Keratinocyte (primary cell): ENCODE data around the gene WDR12. TPM values are rescaled to one million over a fixed set of nuclear protein-coding genes. Genes with fewer than 3 reads are reported as not detected.

Source experiments
- DNase-seq: peaks from one replicate; pipeline ENCODE4 v3.0.0-alpha.2; 2011; ENCODE audit warnings: low read depth, missing footprints, low spot score
- FAIRE-seq: peaks from 2 replicates; lab custom pipeline; 2011; peaks lifted over from hg19 to GRCh38; lab: Jason Lieb, UNC
- H2AFZ ChIP-seq: 2 replicates; pipeline ENCODE4 v1.6.0; 2012; ENCODE audit warnings: low read length, control low read depth, inconsistent platforms; ENCODE audit not compliant: control insufficient read depth
- H3K27ac ChIP-seq: 2 replicates; pipeline ENCODE4 v1.5.1; 2011; ENCODE audit warnings: low read length; ENCODE audit not compliant: control insufficient read depth, insufficient read depth
- H3K27me3 ChIP-seq: 3 replicates; pipeline ENCODE4 v1.6.0; 2011; ENCODE audit warnings: low read length; ENCODE audit not compliant: control insufficient read depth, insufficient read depth; ENCODE audit errors: extremely low read depth
- H3K36me3 ChIP-seq, 2 experiments: 2 replicates in 1 of 2; 3 replicates in 1 of 2; pipeline ENCODE4 v1.5.1; 2011; ENCODE audit warnings: low read length in 2 of 2, mild to moderate bottlenecking in 1 of 2; ENCODE audit not compliant: control insufficient read depth in 2 of 2, insufficient read depth in 2 of 2; ENCODE audit errors: extremely low read depth in 1 of 2
- H3K4me1 ChIP-seq: 3 replicates; pipeline ENCODE4 v1.5.1; 2011; ENCODE audit warnings: low read length; ENCODE audit not compliant: control insufficient read depth, insufficient read depth; ENCODE audit errors: extremely low read depth
- H3K4me2 ChIP-seq: 3 replicates; pipeline ENCODE4 v1.6.0; 2011; ENCODE audit warnings: low read depth, low read length; ENCODE audit not compliant: control insufficient read depth, insufficient read depth; ENCODE audit errors: extremely low read depth
- H3K4me3 ChIP-seq, 3 experiments: fragments of 200-600 bp in 1 of 3; sonication (generic) in 1 of 3; 2 replicates in 2 of 3; 3 replicates in 1 of 3; pipeline ENCODE4 v1.5.1; 2011 to 2016; ENCODE audit warnings: low read length in 3 of 3, mild to moderate bottlenecking in 3 of 3, control low read depth in 2 of 3, inconsistent platforms in 1 of 3, low read depth in 1 of 3, mixed read lengths in 1 of 3, mixed run types in 1 of 3, moderate library complexity in 1 of 3; ENCODE audit not compliant: control insufficient read depth in 2 of 3, insufficient read depth in 2 of 3; ENCODE audit errors: extremely low read depth in 1 of 3
- H3K79me2 ChIP-seq: 2 replicates; pipeline ENCODE4 v1.6.0; 2012; ENCODE audit warnings: low read length; ENCODE audit not compliant: control insufficient read depth, insufficient read depth
- H3K9ac ChIP-seq: 3 replicates; pipeline ENCODE4 v1.6.0; 2011; ENCODE audit warnings: low read length; ENCODE audit not compliant: control insufficient read depth, insufficient read depth; ENCODE audit errors: extremely low read depth
- H3K9me1 ChIP-seq: 3 replicates; pipeline ENCODE4 v1.6.0; 2011; ENCODE audit warnings: low read length; ENCODE audit not compliant: control insufficient read depth, insufficient read depth; ENCODE audit errors: extremely low read depth
- H3K9me3 ChIP-seq: 2 replicates; pipeline ENCODE4 v1.5.1; 2012; ENCODE audit warnings: low read depth, low read length; ENCODE audit not compliant: control insufficient read depth
- H4K20me1 ChIP-seq: 3 replicates; pipeline ENCODE4 v1.6.0; 2011; ENCODE audit warnings: low read length; ENCODE audit not compliant: control insufficient read depth, insufficient read depth; ENCODE audit errors: extremely low read depth
- CTCF ChIP-seq, 3 experiments: IDR thresholded peaks in 1 of 3; conservative IDR thresholded peaks in 1 of 3; optimal IDR thresholded peaks in 1 of 3; 2 replicates in 2 of 3; 3 replicates in 1 of 3; pipeline versions ENCODE3 to v1.5.1; 2011; ENCODE audit warnings: low read length in 3 of 3, mild to moderate bottlenecking in 3 of 3, moderate library complexity in 2 of 3, control low read depth in 1 of 3, inconsistent platforms in 1 of 3; ENCODE audit not compliant: insufficient read depth in 2 of 3; ENCODE audit errors: extremely low read depth in 1 of 3
- EZH2 ChIP-seq: IDR thresholded peaks from one replicate; pipeline ENCODE4 v1.6.1; 2012; ENCODE audit warnings: inconsistent platforms, mild to moderate bottlenecking, low read length, moderate library complexity
- dilution Hi-C: fragments of 300-500 bp; cut with MboI; formaldehyde crosslinking; loops from one replicate; pipeline ENCODE4 v1.7.0; 2020; ENCODE audit warnings: low sequenced_read_pairs; ENCODE audit not compliant: extremely low pct_ligation_motif_present
- polyA plus RNA-seq, 5 experiments: library from polyadenylated mRNA; depleted of rRNA in 3 of 5; stranded (reverse) in 3 of 5; stranded (forward) in 1 of 5; unstranded in 1 of 5; fragments of >200 nt; gene quantifications; 1 replicate in 1 of 5; 2 replicates in 3 of 5; 3 replicates in 1 of 5; pipeline versions ENCODE4 v1.2.1 to v1.2.3, GENCODE V29; 2011 to 2012; ENCODE audit warnings: missing spikeins in 2 of 5, low read depth in 1 of 5, low replicate concordance in 1 of 5

The WDR12 gene
- polyA plus RNA-seq, 1 donor (not counting 4 experiments of a cell fraction or from before 2014, with no cell fraction given) = 109 TPM

GRCh38 chr2:202844656-202845055, 66.8 kb downstream of the WDR12 start:
- H3K9ac ChIP-seq = no peak overlapping the region
- H3K4me2 ChIP-seq = no peak overlapping the region
- H2AFZ ChIP-seq = no peak overlapping the region
- H3K4me1 ChIP-seq = no peaks in the 10 kb centered on the region
- no peak overlapping the region for H3K4me3 ChIP-seq
- no peak for FAIRE-seq
- H3K27me3 ChIP-seq = no peaks in the 10 kb centered on the region
- no peaks in the 10 kb centered on the region for H3K79me2 ChIP-seq
- no peaks in the 10 kb centered on the region for H3K36me3 ChIP-seq
- H4K20me1 ChIP-seq = no peaks in the 10 kb centered on the region
- H3K9me3 ChIP-seq = no peaks in the 10 kb centered on the region
- no peaks in the 10 kb centered on the region for H3K9me1 ChIP-seq
- H3K27ac ChIP-seq = no peak overlapping the region
- TF ChIP-seq CTCF (optimal IDR thresholded peaks at IDR 0.05 in 1 of 3, IDR thresholded peaks at IDR 0.05 in 1 of 3, conservative IDR thresholded peaks at IDR 0.05 in 1 of 3; ENCODE audit: extremely low read depth in 1 of 3, insufficient read depth in 2 of 3, low read length in 3 of 3) = no peak
- no peak for TF ChIP-seq EZH2
- DNase-seq = no peak
- dilution Hi-C loops = no loop called here

- no peaks in the 10 kb centered on the region for H4K20me1 ChIP-seq
- H3K36me3 ChIP-seq = no peaks in the 10 kb centered on the region
- no peak overlapping the region for H3K4me3 ChIP-seq
- H3K27me3 ChIP-seq = no peaks in the 10 kb centered on the region
- H3K9me3 ChIP-seq = no peaks in the 10 kb centered on the region
- H3K4me2 ChIP-seq = no peak overlapping the region
- no peak overlapping the region for H3K9ac ChIP-seq
- no peaks in the 10 kb centered on the region for H3K9me1 ChIP-seq
- no peaks in the 10 kb centered on the region for H3K4me1 ChIP-seq
- DNase-seq = no peak
- no peaks in the 10 kb centered on the region for H3K79me2 ChIP-seq
- dilution Hi-C loops = no loop called here
- no peak overlapping the region for H2AFZ ChIP-seq
- no peak overlapping the region for H3K27ac ChIP-seq
- TF ChIP-seq CTCF (optimal IDR thresholded peaks at IDR 0.05 in 1 of 3, IDR thresholded peaks at IDR 0.05 in 1 of 3, conservative IDR thresholded peaks at IDR 0.05 in 1 of 3; ENCODE audit: extremely low read depth in 1 of 3, insufficient read depth in 2 of 3, low read length in 3 of 3) = no peak
- no peak for TF ChIP-seq EZH2
- no peak for FAIRE-seq
Observed at GRCh38 chr2:202842690-202843089, 68.8 kb downstream of the WDR12 start.
